ENCODE data around the gene EDA. TPM values are rescaled to one million over a fixed set of nuclear protein-coding genes. Genes with fewer than 3 reads are reported as not detected.

Gene EDA
- total and polyA plus RNA-seq, 2 of the 13 experiments (the other 11 are each of a cell fraction or from before 2014, with no cell fraction given): 8.8 to 11.2 TPM

DNA sequence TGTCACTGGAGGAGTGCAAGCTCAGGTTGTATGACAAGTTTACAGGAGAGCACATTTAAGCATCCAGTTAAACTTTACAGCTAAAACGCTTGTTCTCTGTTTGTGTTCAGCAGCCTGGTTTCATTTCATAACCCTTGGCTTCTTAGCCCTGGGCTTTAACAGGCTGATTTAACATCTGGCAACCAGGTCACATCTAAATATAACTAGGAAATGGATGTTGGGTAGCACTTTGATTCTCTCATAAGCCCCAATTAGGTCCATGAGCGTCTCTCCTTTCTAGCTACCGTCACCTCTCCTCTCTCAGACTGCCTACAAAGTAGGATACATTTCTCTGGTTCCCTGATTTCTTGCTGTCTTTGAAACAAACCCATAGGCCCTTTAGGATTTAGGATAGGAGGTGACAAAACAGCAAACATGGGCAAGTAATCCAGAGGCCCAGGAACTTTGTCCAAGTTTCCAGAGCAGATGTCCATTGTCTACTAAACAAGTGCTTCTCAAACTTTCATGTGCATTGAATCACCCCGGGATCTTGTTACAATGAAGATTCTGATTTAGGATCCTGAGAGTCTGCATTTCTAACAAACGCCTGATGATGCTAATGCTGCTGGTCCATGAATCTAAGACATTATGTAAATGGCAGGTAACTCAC lies 468.8 kb downstream of the EDA start (continued):
- TF ChIP-seq NPAS2 (CRISPR knock-in tag; IDR thresholded peaks at IDR 0.05; ENCODE audit: borderline replicate concordance) (no peak), ZNF34 (CRISPR knock-in tag; IDR thresholded peaks at IDR 0.05; ENCODE audit: borderline replicate concordance) (no peak), KLF15 (CRISPR knock-in tag; IDR thresholded peaks at IDR 0.05; ENCODE audit: borderline replicate concordance) (no peak), ZFX (CRISPR knock-in tag; IDR thresholded peaks at IDR 0.05; ENCODE audit: low read depth) (no peak), ZFP82 (CRISPR knock-in tag; IDR thresholded peaks at IDR 0.05; ENCODE audit: borderline replicate concordance) (no peak), ZNF615 (CRISPR knock-in tag; IDR thresholded peaks at IDR 0.05; ENCODE audit: borderline replicate concordance) (no peak), MIER2 (CRISPR knock-in tag; IDR thresholded peaks at IDR 0.05) (no peak)

DNA sequence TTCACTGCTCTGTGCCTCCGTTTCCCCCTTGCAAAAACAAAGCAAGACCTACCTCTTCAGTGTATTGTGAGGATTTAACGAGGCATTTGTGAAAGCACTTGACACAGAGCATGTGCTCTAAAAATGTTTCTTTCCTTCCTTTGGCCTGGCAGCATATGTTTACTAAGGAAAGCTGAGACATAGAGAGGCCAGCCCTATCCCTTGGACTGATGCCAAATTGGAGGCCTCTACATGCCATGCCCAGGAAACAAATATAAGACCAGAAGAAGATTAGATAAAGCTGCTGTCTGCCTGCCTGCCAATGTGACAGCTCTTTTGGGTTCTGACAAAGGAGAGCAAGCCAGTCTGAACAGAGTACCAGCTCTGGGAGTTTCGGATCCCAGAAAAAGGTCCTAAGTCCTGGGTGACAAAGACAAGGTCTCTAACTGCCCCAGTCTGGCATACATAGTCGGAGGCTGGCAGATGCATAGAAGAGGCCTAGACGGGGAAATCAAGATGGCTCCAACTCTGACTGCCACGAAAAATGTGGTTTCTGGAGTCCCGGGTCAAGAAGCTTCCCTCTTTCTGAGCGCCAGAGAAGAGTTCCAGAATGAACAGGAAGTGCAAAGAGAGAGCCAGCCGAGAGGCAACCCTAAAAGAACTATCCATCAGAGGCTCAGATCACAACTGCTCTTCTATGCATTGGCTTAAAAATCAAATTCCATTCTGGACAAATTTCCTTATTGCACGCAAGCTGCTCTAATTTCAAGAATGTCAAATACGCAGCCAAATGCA lies 472.1 kb downstream of the EDA start:
- Histone ChIP-seq H3K27me3 (ENCODE audit: control insufficient read depth in 1 of 2, insufficient read depth in 2 of 2, low read length in 2 of 2) (no peaks in the 10 kb centered on the region), H3K4me3 (replicated peaks in 1 of 3; ENCODE audit: insufficient read depth in 1 of 3, low read depth in 2 of 3, low read length in 3 of 3) (no peak overlapping the region), H3K4me2 (ENCODE audit: low read depth, low read length) (no peak overlapping the region), H3K79me2 (ENCODE audit: insufficient read depth, low read length) (no peaks in the 10 kb centered on the region), H3K4me1 (ENCODE audit: insufficient read depth, low read length) (no peaks in the 10 kb centered on the region), H4K20me1 (ENCODE audit: insufficient read depth, low read length) (no peaks in the 10 kb centered on the region), H3K9me3 (ENCODE audit: low read length) (no peaks in the 10 kb centered on the region), H2AFZ (ENCODE audit: low read length) (no peak overlapping the region), H3K9ac (ENCODE audit: insufficient read depth, low read depth, low read length) (no peak overlapping the region), H3K27ac (ENCODE audit: extremely low read length, insufficient read depth, low read length) (no peak overlapping the region), H3K36me3 (replicated peaks in 1 of 2; ENCODE audit: control insufficient read depth in 1 of 2, insufficient read depth in 2 of 2, low read length in 2 of 2) (no peaks in the 10 kb centered on the region)
- WGBS (ENCODE audit: low lambda C conversion rate): 33% methylated on average over 6 of the region's 11 CpGs
- ATAC-seq (no peak), FAIRE-seq (no peak), DNase-seq (ENCODE audit: low spot score) (no peak)
- in situ Hi-C loops (cut with HindIII; ENCODE audit: extremely low pct_ligation_motif_present, low pct_unique_long_range_greater_than_20kb) (no loop called here), intact Hi-C loops (cut with micrococcal nuclease; ENCODE audit: unreplicated experiment) (no loop called here)
- POLR2A ChIA-PET: no interaction called here
- CTCF ChIA-PET (ENCODE audit: low intra/inter-chr PET ratio, low total read pairs): no interaction called here
- BruUV-seq (replicated peaks): no TSS peak
- TF ChIP-seq SP2 (CRISPR knock-in tag; IDR thresholded peaks at IDR 0.05) (no peak), NFRKB (IDR thresholded peaks at IDR 0.05) (no peak), RFXANK (CRISPR knock-in tag; IDR thresholded peaks at IDR 0.05) (no peak), SMYD3 (CRISPR knock-in tag; IDR thresholded peaks at IDR 0.05) (no peak), U2AF2 (IDR thresholded peaks at IDR 0.05; ENCODE audit: low read depth, low read length) (no peak), ZNF720 (CRISPR knock-in tag; IDR thresholded peaks at IDR 0.05) (no peak), U2AF1 (optimal IDR thresholded peaks at IDR 0.05; ENCODE audit: low read depth, low read length) (no peak)
- TF ChIP-seq, protein P1, sequence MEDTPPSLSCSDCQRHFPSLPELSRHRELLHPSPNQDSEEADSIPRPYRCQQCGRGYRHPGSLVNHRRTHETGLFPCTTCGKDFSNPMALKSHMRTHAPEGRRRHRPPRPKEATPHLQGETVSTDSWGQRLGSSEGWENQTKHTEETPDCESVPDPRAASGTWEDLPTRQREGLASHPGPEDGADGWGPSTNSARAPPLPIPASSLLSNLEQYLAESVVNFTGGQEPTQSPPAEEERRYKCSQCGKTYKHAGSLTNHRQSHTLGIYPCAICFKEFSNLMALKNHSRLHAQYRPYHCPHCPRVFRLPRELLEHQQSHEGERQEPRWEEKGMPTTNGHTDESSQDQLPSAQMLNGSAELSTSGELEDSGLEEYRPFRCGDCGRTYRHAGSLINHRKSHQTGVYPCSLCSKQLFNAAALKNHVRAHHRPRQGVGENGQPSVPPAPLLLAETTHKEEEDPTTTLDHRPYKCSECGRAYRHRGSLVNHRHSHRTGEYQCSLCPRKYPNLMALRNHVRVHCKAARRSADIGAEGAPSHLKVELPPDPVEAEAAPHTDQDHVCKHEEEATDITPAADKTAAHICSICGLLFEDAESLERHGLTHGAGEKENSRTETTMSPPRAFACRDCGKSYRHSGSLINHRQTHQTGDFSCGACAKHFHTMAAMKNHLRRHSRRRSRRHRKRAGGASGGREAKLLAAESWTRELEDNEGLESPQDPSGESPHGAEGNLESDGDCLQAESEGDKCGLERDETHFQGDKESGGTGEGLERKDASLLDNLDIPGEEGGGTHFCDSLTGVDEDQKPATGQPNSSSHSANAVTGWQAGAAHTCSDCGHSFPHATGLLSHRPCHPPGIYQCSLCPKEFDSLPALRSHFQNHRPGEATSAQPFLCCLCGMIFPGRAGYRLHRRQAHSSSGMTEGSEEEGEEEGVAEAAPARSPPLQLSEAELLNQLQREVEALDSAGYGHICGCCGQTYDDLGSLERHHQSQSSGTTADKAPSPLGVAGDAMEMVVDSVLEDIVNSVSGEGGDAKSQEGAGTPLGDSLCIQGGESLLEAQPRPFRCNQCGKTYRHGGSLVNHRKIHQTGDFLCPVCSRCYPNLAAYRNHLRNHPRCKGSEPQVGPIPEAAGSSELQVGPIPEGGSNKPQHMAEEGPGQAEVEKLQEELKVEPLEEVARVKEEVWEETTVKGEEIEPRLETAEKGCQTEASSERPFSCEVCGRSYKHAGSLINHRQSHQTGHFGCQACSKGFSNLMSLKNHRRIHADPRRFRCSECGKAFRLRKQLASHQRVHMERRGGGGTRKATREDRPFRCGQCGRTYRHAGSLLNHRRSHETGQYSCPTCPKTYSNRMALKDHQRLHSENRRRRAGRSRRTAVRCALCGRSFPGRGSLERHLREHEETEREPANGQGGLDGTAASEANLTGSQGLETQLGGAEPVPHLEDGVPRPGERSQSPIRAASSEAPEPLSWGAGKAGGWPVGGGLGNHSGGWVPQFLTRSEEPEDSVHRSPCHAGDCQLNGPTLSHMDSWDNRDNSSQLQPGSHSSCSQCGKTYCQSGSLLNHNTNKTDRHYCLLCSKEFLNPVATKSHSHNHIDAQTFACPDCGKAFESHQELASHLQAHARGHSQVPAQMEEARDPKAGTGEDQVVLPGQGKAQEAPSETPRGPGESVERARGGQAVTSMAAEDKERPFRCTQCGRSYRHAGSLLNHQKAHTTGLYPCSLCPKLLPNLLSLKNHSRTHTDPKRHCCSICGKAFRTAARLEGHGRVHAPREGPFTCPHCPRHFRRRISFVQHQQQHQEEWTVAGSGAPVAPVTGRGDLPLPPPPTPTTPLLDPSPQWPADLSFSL (CRISPR knock-in tag; IDR thresholded peaks at IDR 0.05): no peak
- TF ChIP-seq, protein P2, sequence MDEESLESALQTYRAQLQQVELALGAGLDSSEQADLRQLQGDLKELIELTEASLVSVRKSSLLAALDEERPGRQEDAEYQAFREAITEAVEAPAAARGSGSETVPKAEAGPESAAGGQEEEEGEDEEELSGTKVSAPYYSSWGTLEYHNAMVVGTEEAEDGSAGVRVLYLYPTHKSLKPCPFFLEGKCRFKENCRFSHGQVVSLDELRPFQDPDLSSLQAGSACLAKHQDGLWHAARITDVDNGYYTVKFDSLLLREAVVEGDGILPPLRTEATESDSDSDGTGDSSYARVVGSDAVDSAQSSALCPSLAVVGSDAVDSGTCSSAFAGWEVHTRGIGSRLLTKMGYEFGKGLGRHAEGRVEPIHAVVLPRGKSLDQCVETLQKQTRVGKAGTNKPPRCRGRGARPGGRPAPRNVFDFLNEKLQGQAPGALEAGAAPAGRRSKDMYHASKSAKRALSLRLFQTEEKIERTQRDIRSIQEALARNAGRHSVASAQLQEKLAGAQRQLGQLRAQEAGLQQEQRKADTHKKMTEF (CRISPR knock-in tag; IDR thresholded peaks at IDR 0.05): no peak
